Fibroblast of pulmonary artery (primary cell): ENCODE data around the gene PIEZO1.
"Not testable (repeated sequence)": the region's sequence is repeated elsewhere in the genome, so short reads cannot be mapped to it uniquely, and the experiment has no call there.

Source experiments
- DNase-seq: peaks from one replicate; pipeline ENCODE4 v3.0.0-alpha.2; 2010; ENCODE audit warnings: low read depth
- H3K4me3 ChIP-seq: replicated peaks from 2 replicates; pipeline ENCODE4 v1.5.1; 2011; ENCODE audit warnings: low read depth, mild to moderate bottlenecking, control low read depth, low read length, moderate library complexity
- TF ChIP-seq, protein P1 (sequence below): IDR thresholded peaks from 2 replicates; pipeline ENCODE4 v1.5.1; 2011; ENCODE audit warnings: mild to moderate bottlenecking, control low read depth, low read length, inconsistent platforms; ENCODE audit errors: missing control alignments

Gene PIEZO1

DNA sequence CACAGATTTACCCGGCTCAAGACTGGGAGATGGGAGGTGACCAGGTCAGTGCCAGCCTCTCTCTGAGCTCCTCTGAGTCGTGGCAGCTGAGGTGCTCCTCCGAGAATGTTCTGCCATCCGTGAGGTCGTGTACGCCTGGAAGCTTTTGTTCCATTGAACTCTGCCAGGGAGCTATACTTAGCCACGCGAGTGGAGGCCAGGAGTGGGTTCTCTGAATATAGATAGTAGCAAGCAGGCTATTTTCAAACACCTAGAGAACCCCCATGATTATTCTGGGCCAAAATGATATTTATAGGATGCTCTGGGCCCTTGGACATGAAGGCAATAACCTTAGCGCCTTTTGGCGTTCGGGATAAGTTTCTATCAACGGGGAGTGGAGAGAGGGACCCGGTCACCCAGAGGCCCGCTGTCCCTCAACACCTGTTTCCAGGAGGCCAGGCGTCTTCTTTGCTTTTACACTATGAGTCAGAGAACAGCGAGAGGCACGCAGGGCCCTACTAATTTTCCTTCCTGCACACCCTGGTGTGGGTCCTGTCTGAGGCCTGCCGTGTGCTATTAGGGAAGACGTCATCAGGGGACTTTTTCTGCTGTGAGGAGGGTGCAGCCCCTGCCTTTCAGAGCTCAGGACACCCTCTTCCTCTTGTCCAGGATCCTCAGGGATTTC lies 111.2 kb downstream of the PIEZO1 start:
- TF ChIP-seq, protein P1, sequence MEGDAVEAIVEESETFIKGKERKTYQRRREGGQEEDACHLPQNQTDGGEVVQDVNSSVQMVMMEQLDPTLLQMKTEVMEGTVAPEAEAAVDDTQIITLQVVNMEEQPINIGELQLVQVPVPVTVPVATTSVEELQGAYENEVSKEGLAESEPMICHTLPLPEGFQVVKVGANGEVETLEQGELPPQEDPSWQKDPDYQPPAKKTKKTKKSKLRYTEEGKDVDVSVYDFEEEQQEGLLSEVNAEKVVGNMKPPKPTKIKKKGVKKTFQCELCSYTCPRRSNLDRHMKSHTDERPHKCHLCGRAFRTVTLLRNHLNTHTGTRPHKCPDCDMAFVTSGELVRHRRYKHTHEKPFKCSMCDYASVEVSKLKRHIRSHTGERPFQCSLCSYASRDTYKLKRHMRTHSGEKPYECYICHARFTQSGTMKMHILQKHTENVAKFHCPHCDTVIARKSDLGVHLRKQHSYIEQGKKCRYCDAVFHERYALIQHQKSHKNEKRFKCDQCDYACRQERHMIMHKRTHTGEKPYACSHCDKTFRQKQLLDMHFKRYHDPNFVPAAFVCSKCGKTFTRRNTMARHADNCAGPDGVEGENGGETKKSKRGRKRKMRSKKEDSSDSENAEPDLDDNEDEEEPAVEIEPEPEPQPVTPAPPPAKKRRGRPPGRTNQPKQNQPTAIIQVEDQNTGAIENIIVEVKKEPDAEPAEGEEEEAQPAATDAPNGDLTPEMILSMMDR: no peak
- no peak overlapping the region for H3K4me3 ChIP-seq
- no peak for DNase-seq

DNA sequence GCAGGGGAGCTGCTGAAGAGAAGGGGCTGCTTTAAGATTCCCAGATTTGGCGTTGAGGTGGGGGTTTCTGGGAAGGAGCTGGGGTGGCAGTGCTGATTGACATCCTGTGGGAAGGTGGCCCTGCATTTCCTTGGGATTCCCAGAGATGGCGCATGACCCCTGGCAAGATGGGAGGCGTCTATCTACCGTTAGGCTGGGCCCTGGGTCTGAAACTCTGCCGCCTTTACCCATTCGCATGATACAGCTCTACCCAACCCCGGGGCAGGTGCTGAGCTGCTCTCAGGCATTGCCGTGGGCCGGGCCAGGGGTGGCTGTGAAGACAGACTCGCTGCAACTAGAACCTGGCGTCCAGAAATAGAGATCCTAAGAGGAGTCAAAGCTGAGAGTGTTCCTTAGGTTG lies 112.2 kb downstream of the PIEZO1 start:
- TF ChIP-seq, protein P1: peak; percentile 30
- no peak for DNase-seq
- no peak overlapping the region for H3K4me3 ChIP-seq

DNA sequence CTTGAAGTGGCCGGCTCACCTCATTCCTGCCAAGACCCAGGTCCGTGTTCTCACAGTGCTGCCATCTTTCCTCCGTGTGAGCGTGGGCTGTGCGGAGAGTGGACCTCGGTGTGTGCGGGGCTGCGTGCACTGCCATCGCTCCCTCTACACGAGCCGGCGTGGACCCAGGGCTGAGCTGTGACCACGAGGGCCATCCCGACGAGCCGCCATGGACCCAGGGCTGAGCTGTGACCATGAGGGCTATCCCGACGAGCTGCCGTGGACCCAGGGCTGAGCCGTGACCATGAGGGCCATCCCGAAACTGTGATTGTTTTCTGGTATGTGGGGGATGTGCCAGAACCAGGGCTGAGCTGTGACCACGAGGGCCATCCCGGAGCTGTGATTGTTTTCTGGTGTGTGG lies 113.2 kb downstream of the PIEZO1 start:
- DNase-seq: no peak
- TF ChIP-seq, protein P1: no peak
- H3K4me3 ChIP-seq: no peak overlapping the region

DNA sequence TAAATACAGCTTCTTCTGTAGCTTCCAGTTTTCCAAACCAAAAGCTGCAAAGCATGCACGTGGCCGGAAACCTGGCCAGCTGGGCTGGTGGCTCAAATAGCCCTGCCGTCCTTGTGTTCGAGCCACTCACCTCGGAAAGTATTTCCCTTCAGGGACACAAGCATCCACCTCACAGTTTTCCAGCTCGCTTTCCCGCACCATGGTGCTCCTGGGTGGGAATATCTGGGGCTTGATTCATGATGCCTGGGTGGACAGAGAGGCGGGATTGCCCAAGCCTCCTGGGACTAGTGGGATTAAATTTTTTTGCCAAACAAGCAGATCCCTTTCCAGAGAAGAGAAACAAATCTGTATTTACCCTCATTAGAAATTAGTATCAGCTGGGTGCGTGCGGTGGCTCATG lies 115.0 kb downstream of the PIEZO1 start:
- TF ChIP-seq, protein P1: no peak
- no peak for DNase-seq
- no peak overlapping the region for H3K4me3 ChIP-seq

DNA sequence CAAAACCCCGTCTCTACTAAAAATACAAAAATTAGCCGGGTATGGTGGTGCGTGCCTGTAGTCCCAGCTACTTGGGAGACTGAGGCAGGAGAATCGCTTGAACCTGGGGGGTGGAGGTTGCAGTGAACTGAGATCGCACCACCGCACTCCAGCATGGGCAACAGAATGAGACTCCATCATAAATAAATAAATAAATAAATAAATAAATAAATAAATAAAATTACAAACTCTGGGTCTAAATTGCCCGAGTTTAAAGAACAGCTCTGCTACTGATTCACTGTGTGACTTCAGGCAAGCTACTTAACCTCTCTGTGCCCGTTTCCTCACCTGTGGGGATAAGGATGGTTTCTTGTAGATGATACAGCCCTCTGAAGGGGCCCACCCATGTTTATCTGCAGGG lies 115.5 kb downstream of the PIEZO1 start:
- not testable (repeated sequence) for H3K4me3 ChIP-seq, DNase-seq

DNA sequence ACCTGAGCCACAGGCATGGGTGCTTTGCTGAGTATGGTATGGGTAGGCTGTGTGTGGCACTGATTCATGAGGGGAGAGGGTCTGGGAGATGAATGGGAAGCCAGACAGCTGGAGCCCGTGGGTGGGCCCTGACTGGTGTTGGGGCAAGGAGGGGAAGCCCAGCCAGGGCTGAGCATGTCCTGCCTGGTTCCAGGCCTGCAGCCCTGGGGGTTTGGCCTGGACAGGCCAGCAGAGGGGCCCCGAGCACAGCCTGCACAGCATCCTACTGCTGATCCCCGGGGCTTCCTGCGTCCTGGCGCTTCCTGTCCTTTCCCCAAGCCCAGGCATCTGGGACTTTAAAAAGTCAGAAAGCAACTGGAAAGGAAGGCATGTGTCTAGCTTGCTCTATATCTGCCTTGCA lies 117.6 kb downstream of the PIEZO1 start:
- no peak overlapping the region for H3K4me3 ChIP-seq
- TF ChIP-seq, protein P1: no peak
- DNase-seq: no peak

DNA sequence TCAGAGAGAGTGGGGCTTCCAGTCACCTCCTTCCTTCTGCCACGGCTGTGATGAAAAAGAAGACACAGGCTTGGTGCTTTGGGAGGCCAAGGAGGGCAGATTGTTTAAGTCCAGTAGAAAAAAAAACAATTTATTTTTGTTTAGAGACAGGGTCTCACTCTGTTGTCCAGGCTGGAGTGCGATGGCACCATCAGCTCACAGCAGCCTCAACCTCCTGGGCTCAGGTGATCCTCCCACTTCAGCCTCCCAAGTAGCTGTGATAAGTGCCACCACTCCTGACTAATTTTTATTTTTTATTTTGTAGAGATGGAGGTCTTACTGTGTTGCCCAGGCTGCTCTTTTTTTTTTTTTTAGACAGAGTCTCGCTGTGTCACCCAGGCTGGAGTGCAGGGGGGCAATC lies 119.5 kb downstream of the PIEZO1 start:
- no peak for DNase-seq
- no peak overlapping the region for H3K4me3 ChIP-seq
- TF ChIP-seq, protein P1: no peak
